Measurements from ENCODE around the gene DAND5. TPM values are rescaled to one million over a fixed set of nuclear protein-coding genes. Genes with fewer than 3 reads are reported as not detected.

Gene DAND5
- total RNA-seq, 1 donor from 2014 or later, result not detected

DNA sequence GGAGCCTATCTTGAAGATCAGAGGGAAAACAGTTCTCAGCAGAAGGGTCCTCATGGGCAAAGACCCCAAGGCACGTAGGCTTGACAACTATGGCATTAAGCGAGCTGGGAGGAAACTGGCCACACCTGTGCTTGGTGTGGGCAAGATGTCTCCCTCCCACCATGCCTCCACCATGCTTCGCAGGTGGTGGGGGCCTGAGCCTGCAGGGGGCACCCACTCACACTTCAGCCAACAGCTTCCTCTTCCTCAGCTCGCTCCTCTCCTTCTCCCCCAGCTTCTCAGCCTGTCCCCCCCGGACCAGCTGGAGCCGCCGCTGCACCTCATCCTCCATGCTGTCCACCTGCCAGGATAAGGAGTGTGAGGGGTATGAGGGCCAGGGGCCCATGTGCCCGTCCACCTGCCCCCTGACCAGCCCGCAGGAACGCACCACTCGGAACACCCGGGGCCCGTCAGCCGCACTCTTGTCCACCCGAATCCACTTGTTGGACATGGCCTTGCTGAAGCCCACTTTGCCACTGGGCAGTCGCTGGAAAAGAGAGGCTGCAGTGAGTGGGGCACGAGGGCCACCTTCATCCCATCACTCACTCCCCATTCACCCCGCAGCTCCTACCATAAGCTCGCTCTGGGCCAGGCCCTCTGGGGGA lies 39.3 kb upstream of the DAND5 start:
- H3K4me3 Mint-ChIP-seq (ENCODE audit: unreplicated experiment), result no peak overlapping the region
- no peak for DNase-seq (ENCODE audit: extremely low spot score, unreplicated experiment)
- H3K36me3 Mint-ChIP-seq (ENCODE audit: unreplicated experiment), result peaks cover 19% of the 10 kb centered on the region
- H3K27ac Mint-ChIP-seq (ENCODE audit: unreplicated experiment), result no peak overlapping the region
- peaks cover 15% of the 10 kb centered on the region for H3K4me1 Mint-ChIP-seq (ENCODE audit: unreplicated experiment)
- H3K9me3 Mint-ChIP-seq (ENCODE audit: unreplicated experiment), result no peaks in the 10 kb centered on the region
- H3K27me3 Mint-ChIP-seq (ENCODE audit: unreplicated experiment), result no peaks in the 10 kb centered on the region
- TF ChIP-seq, protein P1, sequence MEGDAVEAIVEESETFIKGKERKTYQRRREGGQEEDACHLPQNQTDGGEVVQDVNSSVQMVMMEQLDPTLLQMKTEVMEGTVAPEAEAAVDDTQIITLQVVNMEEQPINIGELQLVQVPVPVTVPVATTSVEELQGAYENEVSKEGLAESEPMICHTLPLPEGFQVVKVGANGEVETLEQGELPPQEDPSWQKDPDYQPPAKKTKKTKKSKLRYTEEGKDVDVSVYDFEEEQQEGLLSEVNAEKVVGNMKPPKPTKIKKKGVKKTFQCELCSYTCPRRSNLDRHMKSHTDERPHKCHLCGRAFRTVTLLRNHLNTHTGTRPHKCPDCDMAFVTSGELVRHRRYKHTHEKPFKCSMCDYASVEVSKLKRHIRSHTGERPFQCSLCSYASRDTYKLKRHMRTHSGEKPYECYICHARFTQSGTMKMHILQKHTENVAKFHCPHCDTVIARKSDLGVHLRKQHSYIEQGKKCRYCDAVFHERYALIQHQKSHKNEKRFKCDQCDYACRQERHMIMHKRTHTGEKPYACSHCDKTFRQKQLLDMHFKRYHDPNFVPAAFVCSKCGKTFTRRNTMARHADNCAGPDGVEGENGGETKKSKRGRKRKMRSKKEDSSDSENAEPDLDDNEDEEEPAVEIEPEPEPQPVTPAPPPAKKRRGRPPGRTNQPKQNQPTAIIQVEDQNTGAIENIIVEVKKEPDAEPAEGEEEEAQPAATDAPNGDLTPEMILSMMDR (IDR thresholded peaks at IDR 0.05), result no peak

DNA sequence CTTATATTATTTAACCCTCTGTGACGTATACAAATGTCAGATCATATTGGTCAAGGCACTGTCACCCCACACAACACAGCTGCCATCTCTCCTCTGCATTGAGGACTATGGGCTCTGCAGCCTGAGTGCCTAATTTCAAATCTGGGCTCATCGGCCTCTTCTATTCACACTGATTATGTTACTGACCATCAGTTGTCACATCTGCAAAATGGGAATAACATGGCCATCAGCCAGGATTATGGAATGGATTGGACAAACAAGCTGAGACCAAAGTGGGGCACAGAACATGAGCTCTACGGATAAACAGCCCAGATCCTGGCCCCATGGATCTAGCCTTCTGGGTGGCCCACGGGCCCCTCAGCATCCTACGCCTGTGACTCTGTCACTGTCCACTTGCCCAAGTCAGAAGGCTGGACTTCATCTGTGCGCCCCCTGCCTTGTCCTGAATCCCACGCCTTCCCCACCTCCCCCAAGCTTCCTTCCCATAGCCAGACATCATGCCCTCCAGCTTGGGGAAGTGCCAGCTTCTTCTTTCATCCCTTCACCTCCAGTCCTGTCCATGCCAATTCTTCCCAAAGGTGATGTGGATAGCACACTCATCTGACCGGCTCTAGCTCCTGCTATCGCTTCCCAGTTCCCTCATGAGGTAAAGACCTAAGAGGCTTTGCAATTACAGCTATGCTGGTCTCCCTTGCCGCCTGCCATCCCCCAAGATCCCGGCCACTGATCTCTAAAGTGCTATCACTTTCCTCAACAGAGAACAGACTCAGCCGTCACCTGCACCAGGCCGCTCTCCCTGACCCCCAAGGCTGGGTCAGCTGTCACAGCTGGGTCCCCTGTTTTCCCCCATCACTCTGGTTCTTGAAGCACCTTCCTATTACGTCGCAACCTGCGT lies 36.7 kb upstream of the DAND5 start:
- Mint-ChIP-seq H3K27ac (ENCODE audit: unreplicated experiment) (peak overlapping the region; percentile 84), H3K4me1 (ENCODE audit: unreplicated experiment) (peaks cover 20% of the 10 kb centered on the region), H3K27me3 (ENCODE audit: unreplicated experiment) (no peaks in the 10 kb centered on the region), H3K4me3 (ENCODE audit: unreplicated experiment) (peak overlapping the region; percentile 96), H3K36me3 (ENCODE audit: unreplicated experiment) (peaks cover 12% of the 10 kb centered on the region), H3K9me3 (ENCODE audit: unreplicated experiment) (no peaks in the 10 kb centered on the region)
- TF ChIP-seq, protein P1 (IDR thresholded peaks at IDR 0.05), result no peak
- DNase-seq (ENCODE audit: extremely low spot score, unreplicated experiment), result no peak

DNA sequence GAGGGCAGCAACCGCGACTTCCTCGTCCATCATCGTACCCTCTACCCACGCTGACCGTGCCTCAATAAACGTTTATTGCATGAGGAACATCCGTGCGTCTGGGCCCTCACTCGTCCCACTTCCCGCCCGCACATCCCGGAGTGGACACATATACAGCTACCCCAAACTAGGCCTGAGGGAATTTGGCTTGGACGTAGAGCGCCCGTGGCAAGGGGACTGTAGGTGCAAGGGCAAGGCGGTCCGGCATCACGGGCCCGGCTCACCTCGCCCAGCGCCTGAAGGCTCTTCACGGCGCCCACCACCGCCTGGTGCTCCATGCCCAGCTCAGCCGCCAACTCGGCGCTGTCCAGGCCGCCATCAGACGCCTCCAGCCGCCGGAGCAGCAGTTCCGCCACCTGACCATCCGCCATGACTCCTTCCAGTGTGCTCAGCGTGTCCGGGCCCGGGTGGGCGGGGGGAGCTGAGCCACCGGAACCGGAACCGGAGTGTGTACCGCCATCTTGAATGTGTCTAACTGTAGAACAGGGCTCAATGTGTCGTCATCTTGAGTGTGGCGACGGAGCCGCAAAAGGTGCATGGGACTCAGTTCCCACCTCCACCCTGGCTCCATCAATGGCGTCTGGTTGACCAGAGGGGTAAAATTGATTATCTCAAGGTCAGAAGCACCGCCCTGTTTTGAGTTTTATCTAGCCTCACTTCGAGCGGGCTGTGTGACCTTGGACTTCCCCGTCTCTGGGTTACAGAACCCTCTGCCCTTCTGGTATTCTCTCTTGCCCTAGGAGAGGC lies 35.9 kb upstream of the DAND5 start, which contains the start of gene FARSA:
Gene FARSA, minus strand, starts transcription at position 425 of the 786 bp plus-strand sequence. Its CDS starts 15 bp downstream, at position 410.
- peak within 1 kb of the TSS; percentile 96 for H3K4me3 Mint-ChIP-seq (ENCODE audit: unreplicated experiment)
- H3K36me3 Mint-ChIP-seq (ENCODE audit: unreplicated experiment), result peaks cover 8% of the 10 kb centered on the region
- no peaks in the 10 kb centered on the region for H3K27me3 Mint-ChIP-seq (ENCODE audit: unreplicated experiment)
- TF ChIP-seq, protein P1 (IDR thresholded peaks at IDR 0.05), result no peak
- H3K27ac Mint-ChIP-seq (ENCODE audit: unreplicated experiment), result peak within 1 kb of the TSS; percentile 84
- peak; percentile 95 for DNase-seq (ENCODE audit: extremely low spot score, unreplicated experiment)
- H3K4me1 Mint-ChIP-seq (ENCODE audit: unreplicated experiment), result peaks cover 25% of the 10 kb centered on the region
- H3K9me3 Mint-ChIP-seq (ENCODE audit: unreplicated experiment), result no peaks in the 10 kb centered on the region

DNA sequence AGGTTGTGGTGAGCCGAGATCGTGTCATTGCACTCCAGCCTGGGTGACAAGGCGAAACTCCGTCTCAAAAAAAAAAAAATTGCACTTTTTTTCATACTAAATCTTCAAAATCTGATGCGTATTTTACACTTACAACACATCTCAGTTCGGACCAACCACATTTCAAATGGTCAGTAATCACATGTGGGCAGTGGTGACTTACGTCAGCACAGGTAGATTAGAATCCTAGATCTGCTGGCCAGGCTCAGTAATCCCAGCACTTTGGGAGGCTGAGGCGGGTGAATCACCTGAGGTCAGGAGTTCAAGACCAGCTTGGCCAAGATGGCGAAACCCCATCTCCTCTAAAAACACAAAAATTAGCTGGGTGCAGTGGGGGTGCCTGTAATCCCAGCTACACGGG lies 34.3 kb upstream of the DAND5 start:
- no peak for DNase-seq (ENCODE audit: extremely low spot score, unreplicated experiment)

More for the DNA sequence above, 34.3 kb upstream of the DAND5 start:
- no peaks in the 10 kb centered on the region for H3K27me3 Mint-ChIP-seq (ENCODE audit: unreplicated experiment)
- H3K4me3 Mint-ChIP-seq (ENCODE audit: unreplicated experiment), result no peak overlapping the region
- H3K4me1 Mint-ChIP-seq (ENCODE audit: unreplicated experiment), result peaks cover 34% of the 10 kb centered on the region
- TF ChIP-seq, protein P1 (IDR thresholded peaks at IDR 0.05), result no peak
- H3K27ac Mint-ChIP-seq (ENCODE audit: unreplicated experiment), result no peak overlapping the region
- H3K9me3 Mint-ChIP-seq (ENCODE audit: unreplicated experiment), result no peaks in the 10 kb centered on the region
- peaks cover 14% of the 10 kb centered on the region for H3K36me3 Mint-ChIP-seq (ENCODE audit: unreplicated experiment)
